ENCODE results near the gene AUTS2. TPM values are rescaled to one million over a fixed set of nuclear protein-coding genes. Genes with fewer than 3 reads are reported as not detected.

Gene AUTS2
- total RNA-seq, 1 experiment from 2014 or later = 2.5 TPM

DNA sequence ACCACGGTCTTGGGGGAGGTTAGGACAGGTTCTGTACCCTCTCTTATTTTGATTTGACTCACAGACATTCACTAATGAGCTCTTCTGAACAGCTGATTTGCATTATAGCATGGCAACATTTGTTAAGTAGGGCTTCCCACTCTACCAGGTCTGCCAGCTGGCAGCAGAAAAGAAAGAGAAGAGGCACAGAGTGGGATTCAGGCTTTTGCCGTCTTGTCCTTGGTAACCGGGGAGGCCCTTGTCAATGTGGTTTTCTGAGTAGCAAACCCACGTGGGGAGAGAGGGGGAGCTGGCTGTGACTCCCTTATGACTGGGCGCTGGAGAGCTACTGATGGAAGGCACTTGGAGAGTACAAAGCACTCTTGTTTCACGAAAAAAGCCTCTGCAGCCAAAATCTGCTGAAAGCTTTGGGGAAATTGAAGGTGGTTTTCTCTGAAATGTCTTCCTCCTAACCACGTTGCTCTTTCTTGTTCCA, 1178.4 kb downstream of the AUTS2 start:
- TF ChIP-seq, protein P1, sequence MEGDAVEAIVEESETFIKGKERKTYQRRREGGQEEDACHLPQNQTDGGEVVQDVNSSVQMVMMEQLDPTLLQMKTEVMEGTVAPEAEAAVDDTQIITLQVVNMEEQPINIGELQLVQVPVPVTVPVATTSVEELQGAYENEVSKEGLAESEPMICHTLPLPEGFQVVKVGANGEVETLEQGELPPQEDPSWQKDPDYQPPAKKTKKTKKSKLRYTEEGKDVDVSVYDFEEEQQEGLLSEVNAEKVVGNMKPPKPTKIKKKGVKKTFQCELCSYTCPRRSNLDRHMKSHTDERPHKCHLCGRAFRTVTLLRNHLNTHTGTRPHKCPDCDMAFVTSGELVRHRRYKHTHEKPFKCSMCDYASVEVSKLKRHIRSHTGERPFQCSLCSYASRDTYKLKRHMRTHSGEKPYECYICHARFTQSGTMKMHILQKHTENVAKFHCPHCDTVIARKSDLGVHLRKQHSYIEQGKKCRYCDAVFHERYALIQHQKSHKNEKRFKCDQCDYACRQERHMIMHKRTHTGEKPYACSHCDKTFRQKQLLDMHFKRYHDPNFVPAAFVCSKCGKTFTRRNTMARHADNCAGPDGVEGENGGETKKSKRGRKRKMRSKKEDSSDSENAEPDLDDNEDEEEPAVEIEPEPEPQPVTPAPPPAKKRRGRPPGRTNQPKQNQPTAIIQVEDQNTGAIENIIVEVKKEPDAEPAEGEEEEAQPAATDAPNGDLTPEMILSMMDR (IDR thresholded peaks at IDR 0.05) = no peak
- TF ChIP-seq SIN3A (IDR thresholded peaks at IDR 0.05; ENCODE audit: borderline replicate concordance, insufficient read depth, low read depth, low read length) = no peak
- TF ChIP-seq POLR2AphosphoS5 (IDR thresholded peaks at IDR 0.05; ENCODE audit: low read depth, low read length) = no peak
- TF ChIP-seq REST (IDR thresholded peaks at IDR 0.05; ENCODE audit: insufficient read depth in 1 of 2, low read depth in 2 of 2, low read length in 1 of 2) = no peak
- TF ChIP-seq TCF7L2 (IDR thresholded peaks at IDR 0.05; ENCODE audit: low read depth, low read length) = no peak
- POLR2A ChIA-PET = interaction anchor here (0.6 kb wide), 1 partner anchor 50 kb away, joined by 4 read pairs; no protein-coding TSS in a partner anchor
- no peak for DNase-seq (ENCODE audit: low read depth, low spot score)
- H3K4me1 ChIP-seq (ENCODE audit: control insufficient read depth, insufficient read depth, low read length) = no peaks in the 10 kb centered on the region
- no peaks in the 10 kb centered on the region for H3K27me3 ChIP-seq (ENCODE audit: control insufficient read depth, insufficient read depth, low read length)
- no peaks in the 10 kb centered on the region for H3K36me3 ChIP-seq (ENCODE audit: control insufficient read depth, insufficient read depth, low read length)
- in situ Hi-C loops (cut with HindIII; ENCODE audit: low pct_unique_long_range_greater_than_20kb, low sequenced_read_pairs) (no loop called here), intact Hi-C loops (cut with micrococcal nuclease; ENCODE audit: unreplicated experiment) (no loop called here)
- H3K9me3 ChIP-seq (ENCODE audit: control insufficient read depth, insufficient read depth, low read depth, low read length) = no peaks in the 10 kb centered on the region
- BruUV-seq (replicated peaks) = no TSS peak
- H3K27ac ChIP-seq (ENCODE audit: low read length) = no peak overlapping the region
- H3K4me3 ChIP-seq (ENCODE audit: low read depth in 2 of 2, low read length in 2 of 2) = no peak overlapping the region
- CTCF ChIA-PET = no interaction called here
- no peak for ATAC-seq

DNA sequence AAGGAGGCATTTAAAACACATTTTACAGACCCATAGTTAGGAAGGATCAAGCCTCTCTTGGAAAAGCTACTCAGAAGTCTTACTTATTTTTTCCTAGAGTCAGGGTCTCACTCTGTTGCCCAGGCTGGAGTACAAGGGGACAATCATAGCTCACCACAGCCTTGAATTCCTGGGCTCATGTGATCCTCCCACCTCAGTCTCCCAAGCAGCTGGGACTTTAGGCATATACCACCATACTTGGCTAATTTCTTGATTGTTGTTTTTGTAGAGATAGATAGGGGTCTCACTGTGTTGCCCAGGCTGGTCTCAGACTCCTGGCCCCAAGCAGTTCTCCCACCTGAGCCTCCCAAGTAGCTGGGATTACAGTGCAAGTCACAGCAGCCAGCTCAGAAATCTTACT, 1179.0 kb downstream of the AUTS2 start:
- Histone ChIP-seq H3K27ac (ENCODE audit: low read length) (no peak overlapping the region), H3K4me3 (ENCODE audit: low read depth in 2 of 2, low read length in 2 of 2) (no peak overlapping the region), H3K9me3 (ENCODE audit: control insufficient read depth, insufficient read depth, low read depth, low read length) (no peaks in the 10 kb centered on the region), H3K27me3 (ENCODE audit: control insufficient read depth, insufficient read depth, low read length) (no peaks in the 10 kb centered on the region), H3K4me1 (ENCODE audit: control insufficient read depth, insufficient read depth, low read length) (no peaks in the 10 kb centered on the region), H3K36me3 (ENCODE audit: control insufficient read depth, insufficient read depth, low read length) (no peaks in the 10 kb centered on the region)
- in situ Hi-C loops (cut with HindIII; ENCODE audit: low pct_unique_long_range_greater_than_20kb, low sequenced_read_pairs) = no loop called here
- POLR2A ChIA-PET = interaction anchor here (0.6 kb wide), 1 partner anchor 50 kb away, joined by 4 read pairs; no protein-coding TSS in a partner anchor
- intact Hi-C loops (cut with micrococcal nuclease; ENCODE audit: unreplicated experiment) = no loop called here
- CTCF ChIA-PET = no interaction called here
- no TSS peak for BruUV-seq (replicated peaks)
- ATAC-seq (no peak), DNase-seq (ENCODE audit: low read depth, low spot score) (no peak)
- TF ChIP-seq, protein P1 (IDR thresholded peaks at IDR 0.05) = no peak
- TF ChIP-seq REST (IDR thresholded peaks at IDR 0.05; ENCODE audit: insufficient read depth in 1 of 2, low read depth in 2 of 2, low read length in 1 of 2) (no peak), POLR2AphosphoS5 (IDR thresholded peaks at IDR 0.05; ENCODE audit: low read depth, low read length) (no peak), SIN3A (IDR thresholded peaks at IDR 0.05; ENCODE audit: borderline replicate concordance, insufficient read depth, low read depth, low read length) (no peak), TCF7L2 (IDR thresholded peaks at IDR 0.05; ENCODE audit: low read depth, low read length) (no peak)

Data from Panc1 (cell line).